H9 (cell line): ENCODE data around the gene SORCS2. TPM values are rescaled to one million over a fixed set of nuclear protein-coding genes. Genes with fewer than 3 reads are reported as not detected.

Source experiments
- DNase-seq: peaks from one replicate; pipeline ENCODE4 v3.0.0-alpha.2; 2017
- H2AFZ ChIP-seq: one replicate; pipeline ENCODE4 v1.6.1; 2013; ENCODE audit warnings: mild to moderate bottlenecking, low read length, control low read depth, moderate library complexity
- H2AK5ac ChIP-seq: 2 replicates; pipeline ENCODE4 v1.6.1; 2013; ENCODE audit warnings: low read length, control low read depth, mixed read lengths; ENCODE audit not compliant: insufficient read length
- H2BK120ac ChIP-seq: one replicate; pipeline ENCODE4 v1.6.1; 2013; ENCODE audit warnings: low read depth, mild to moderate bottlenecking, low read length, control low read depth, inconsistent platforms; ENCODE audit not compliant: poor library complexity, severe bottlenecking
- H2BK12ac ChIP-seq: 2 replicates; pipeline ENCODE4 v1.6.1; 2013; ENCODE audit warnings: low read length, control low read depth, mixed read lengths, low read depth; ENCODE audit not compliant: insufficient read length
- H2BK15ac ChIP-seq: 2 replicates; pipeline ENCODE4 v1.6.1; 2013; ENCODE audit warnings: low read depth, low read length, control low read depth
- H2BK20ac ChIP-seq: one replicate; pipeline ENCODE4 v1.6.1; 2013; ENCODE audit warnings: low read depth, mild to moderate bottlenecking, low read length, control low read depth, inconsistent platforms; ENCODE audit not compliant: poor library complexity, severe bottlenecking
- H2BK5ac ChIP-seq: 2 replicates; pipeline ENCODE4 v1.6.1; 2013; ENCODE audit warnings: low read length, control low read depth, mixed read lengths; ENCODE audit not compliant: insufficient read length
- H3K14ac ChIP-seq: 2 replicates; pipeline ENCODE4 v1.6.1; 2013; ENCODE audit warnings: low read length, control low read depth; ENCODE audit not compliant: insufficient read depth
- H3K18ac ChIP-seq: 2 replicates; pipeline ENCODE4 v1.6.1; 2013; ENCODE audit warnings: low read depth, mild to moderate bottlenecking, mixed read lengths, low read length, control low read depth; ENCODE audit not compliant: insufficient read length
- H3K23ac ChIP-seq: 2 replicates; pipeline ENCODE4 v1.6.1; 2013; ENCODE audit warnings: low read length, control low read depth, mixed read lengths, low read depth; ENCODE audit not compliant: insufficient read length
- H3K23me2 ChIP-seq: 2 replicates; pipeline ENCODE4 v1.6.1; 2013; ENCODE audit warnings: low read depth, mild to moderate bottlenecking, mixed read lengths, low read length, control low read depth; ENCODE audit not compliant: insufficient read length, poor library complexity, severe bottlenecking
- H3K27ac ChIP-seq: 2 replicates; pipeline ENCODE4 v1.5.1; 2013; ENCODE audit warnings: low read length, control low read depth, mixed read lengths, low read depth; ENCODE audit not compliant: insufficient read length
- H3K27me3 ChIP-seq: 2 replicates; pipeline ENCODE4 v1.6.1; 2013; ENCODE audit warnings: low read length, control low read depth, inconsistent platforms; ENCODE audit not compliant: insufficient read depth
- H3K4ac ChIP-seq: 2 replicates; pipeline ENCODE4 v1.6.1; 2013; ENCODE audit warnings: low read depth, mild to moderate bottlenecking, control low read depth, inconsistent platforms, low read length, moderate library complexity
- H3K4me1 ChIP-seq: 2 replicates; pipeline ENCODE4 v1.6.1; 2013; ENCODE audit warnings: low read length, control low read depth, inconsistent platforms; ENCODE audit not compliant: insufficient read depth
- H3K4me2 ChIP-seq: 2 replicates; pipeline ENCODE4 v1.6.1; 2013; ENCODE audit warnings: low read length, control low read depth, mixed read lengths; ENCODE audit not compliant: insufficient read length, insufficient read depth
- H3K56ac ChIP-seq: 2 replicates; pipeline ENCODE4 v1.6.1; 2013; ENCODE audit warnings: low read depth, mild to moderate bottlenecking, mixed read lengths, low read length, control low read depth; ENCODE audit not compliant: insufficient read length
- H3K79me1 ChIP-seq: 2 replicates; pipeline ENCODE4 v1.6.1; 2013; ENCODE audit warnings: low read depth, mild to moderate bottlenecking, moderate library complexity, low read length, control low read depth, inconsistent platforms; ENCODE audit not compliant: insufficient read depth, poor library complexity, severe bottlenecking
- H3K79me2 ChIP-seq: 2 replicates; pipeline ENCODE4 v1.6.1; 2013; ENCODE audit warnings: low read length, control low read depth, inconsistent platforms; ENCODE audit not compliant: insufficient read depth
- H3K9ac ChIP-seq: 2 replicates; pipeline ENCODE4 v1.6.1; 2013; ENCODE audit warnings: low read length, control low read depth, mixed read lengths; ENCODE audit not compliant: insufficient read length; ENCODE audit errors: extremely low read depth
- H3K9me3 ChIP-seq: one replicate; pipeline ENCODE4 v1.6.1; 2013; ENCODE audit warnings: low read depth, low read length, inconsistent platforms; ENCODE audit not compliant: control insufficient read depth
- H3T11ph ChIP-seq: one replicate; pipeline ENCODE4 v1.6.1; 2013; ENCODE audit warnings: mild to moderate bottlenecking, low read length, control low read depth, inconsistent platforms
- H4K20me1 ChIP-seq: one replicate; pipeline ENCODE4 v1.6.1; 2013; ENCODE audit not compliant: control insufficient read depth, insufficient read length, insufficient read depth
- H4K5ac ChIP-seq: 2 replicates; pipeline ENCODE4 v1.6.1; 2013; ENCODE audit warnings: low read depth, mild to moderate bottlenecking, mixed read lengths, low read length, control low read depth; ENCODE audit not compliant: insufficient read length
- H4K8ac ChIP-seq: replicated peaks from 2 replicates; pipeline ENCODE4 v1.6.1; 2013; ENCODE audit warnings: low read length, control low read depth, mixed read lengths, low read depth; ENCODE audit not compliant: insufficient read length
- H4K91ac ChIP-seq: 2 replicates; pipeline ENCODE4 v1.6.1; 2013; ENCODE audit warnings: low read depth, mild to moderate bottlenecking, moderate library complexity, mixed read lengths, low read length, control low read depth; ENCODE audit not compliant: insufficient read length
- H3K27ac Mint-ChIP-seq, 3 experiments: 2 replicates in 2 of 3; 3 replicates in 1 of 3; pipeline ENCODE4 v1.8.0; 2020 to 2021; ENCODE audit warnings: mixed read lengths in 3 of 3, mild to moderate bottlenecking in 1 of 3, moderate library complexity in 1 of 3
- H3K27me3 Mint-ChIP-seq: 2 replicates; pipeline ENCODE4 v1.8.0; 2021; ENCODE audit warnings: low read depth, mild to moderate bottlenecking, moderate library complexity, mixed read lengths
- H3K36me3 Mint-ChIP-seq, 3 experiments: 2 replicates in 2 of 3; 3 replicates in 1 of 3; pipeline ENCODE4 v1.8.0; 2020 to 2021; ENCODE audit warnings: low read depth in 3 of 3, mixed read lengths in 3 of 3; ENCODE audit not compliant: insufficient read depth in 1 of 3
- H3K4me1 Mint-ChIP-seq, 2 experiments: 2 replicates each; pipeline ENCODE4 v1.8.0; 2020; ENCODE audit warnings: mixed read lengths in 2 of 2
- H3K4me3 Mint-ChIP-seq, 2 experiments: 2 replicates in 1 of 2; 3 replicates in 1 of 2; pipeline ENCODE4 v1.8.0; 2020 to 2021; ENCODE audit warnings: mild to moderate bottlenecking in 2 of 2, mixed read lengths in 2 of 2, moderate library complexity in 1 of 2
- H3K9me3 Mint-ChIP-seq, 2 experiments: 2 replicates in 1 of 2; 3 replicates in 1 of 2; pipeline ENCODE4 v1.8.0; 2020; ENCODE audit warnings: mild to moderate bottlenecking in 2 of 2, mixed read lengths in 2 of 2, moderate library complexity in 1 of 2
- WGBS: extraction: QIAGEN DNeasy Blood & Tissue Kit; methylation state at CpG from one replicate; pipeline ENCODE4 v1.1.7; 2013; ENCODE audit warnings: missing lambda C conversion rate, low lambda C conversion rate, mixed read lengths; ENCODE audit not compliant: insufficient read length; ENCODE audit errors: extremely low coverage; 5-methylcytosine and 5-hydroxymethylcytosine counted together
- total RNA-seq: library from RNA; stranded (reverse); gene quantifications from 2 replicates; pipeline ENCODE4 v1.2.1, GENCODE V29; 2021
- TF ChIP-seq, protein P1 (sequence below): fragments of 200-600 bp; sonication (generic); conservative IDR thresholded peaks from 3 replicates; pipeline ENCODE4 v1.8.0; 2021; ENCODE audit warnings: antibody characterized with exemption, mild to moderate bottlenecking

The SORCS2 gene
- total RNA-seq, 1 experiment from 2014 or later = 0.57 TPM

GRCh38 chr4:7256984-7257810, 64.9 kb downstream of the SORCS2 start:
- H3K4me3 Mint-ChIP-seq = no peak overlapping the region
- Histone ChIP-seq H4K8ac (no peak overlapping the region), H3K56ac (no peak overlapping the region), H4K20me1 (no peaks in the 10 kb centered on the region), H2AK5ac (no peak overlapping the region), H3K23me2 (peaks cover 2% of the 10 kb centered on the region), H3K23ac (no peak overlapping the region), H3K4me1 (no peaks in the 10 kb centered on the region), H2BK15ac (no peak overlapping the region), H2BK120ac (no peak overlapping the region), H3K27ac (no peak overlapping the region), H3K27me3 (no peaks in the 10 kb centered on the region), H3K14ac (peak overlapping the region; percentile 34; the same call in 1 of the 2 replicates), H3K18ac (peak overlapping the region; percentile 21), H4K5ac (no peak overlapping the region), H3K9ac (no peak overlapping the region), H2BK5ac (no peak overlapping the region), H3K79me1 (no peaks in the 10 kb centered on the region), H3T11ph (no peak overlapping the region), H3K79me2 (no peaks in the 10 kb centered on the region), H3K4me2 (no peak overlapping the region), H2BK12ac (no peak overlapping the region), H2BK20ac (no peak overlapping the region), H3K9me3 (no peaks in the 10 kb centered on the region), H3K4ac (no peak overlapping the region), H4K91ac (no peak overlapping the region), H2AFZ (no peak overlapping the region)
- WGBS = no CpG with 5 or more reads among the region's 17 CpGs
- no peak for DNase-seq
- peaks cover 0 to 9% of the 10 kb centered on the region in 2 experiments; a peak in 1 of 4 replicates for H3K4me1 Mint-ChIP-seq
- H3K27me3 Mint-ChIP-seq = peaks cover 7% of the 10 kb centered on the region
- TF ChIP-seq, protein P1, sequence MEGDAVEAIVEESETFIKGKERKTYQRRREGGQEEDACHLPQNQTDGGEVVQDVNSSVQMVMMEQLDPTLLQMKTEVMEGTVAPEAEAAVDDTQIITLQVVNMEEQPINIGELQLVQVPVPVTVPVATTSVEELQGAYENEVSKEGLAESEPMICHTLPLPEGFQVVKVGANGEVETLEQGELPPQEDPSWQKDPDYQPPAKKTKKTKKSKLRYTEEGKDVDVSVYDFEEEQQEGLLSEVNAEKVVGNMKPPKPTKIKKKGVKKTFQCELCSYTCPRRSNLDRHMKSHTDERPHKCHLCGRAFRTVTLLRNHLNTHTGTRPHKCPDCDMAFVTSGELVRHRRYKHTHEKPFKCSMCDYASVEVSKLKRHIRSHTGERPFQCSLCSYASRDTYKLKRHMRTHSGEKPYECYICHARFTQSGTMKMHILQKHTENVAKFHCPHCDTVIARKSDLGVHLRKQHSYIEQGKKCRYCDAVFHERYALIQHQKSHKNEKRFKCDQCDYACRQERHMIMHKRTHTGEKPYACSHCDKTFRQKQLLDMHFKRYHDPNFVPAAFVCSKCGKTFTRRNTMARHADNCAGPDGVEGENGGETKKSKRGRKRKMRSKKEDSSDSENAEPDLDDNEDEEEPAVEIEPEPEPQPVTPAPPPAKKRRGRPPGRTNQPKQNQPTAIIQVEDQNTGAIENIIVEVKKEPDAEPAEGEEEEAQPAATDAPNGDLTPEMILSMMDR = no peak
- H3K27ac Mint-ChIP-seq = peak overlapping the region in 1 of 3 experiments; percentile 82; a peak in 1 of 7 replicates
- no peaks in the 10 kb centered on the region; a peak in 2 of 5 replicates for H3K9me3 Mint-ChIP-seq
- no peaks in the 10 kb centered on the region; a peak in 2 of 7 replicates for H3K36me3 Mint-ChIP-seq
